Stimulated activated naive CD4-positive, alpha-beta T cell treated with Interleukin-2 at 50 U/mL for 16 hours (primary cell): ENCODE results near the gene ADGRD1.

ENCODE experiments used
- DNase-seq: peaks from one replicate; lab custom pipeline; 2025; lab: John Stamatoyannopoulos, UW

The ADGRD1 gene

DNA sequence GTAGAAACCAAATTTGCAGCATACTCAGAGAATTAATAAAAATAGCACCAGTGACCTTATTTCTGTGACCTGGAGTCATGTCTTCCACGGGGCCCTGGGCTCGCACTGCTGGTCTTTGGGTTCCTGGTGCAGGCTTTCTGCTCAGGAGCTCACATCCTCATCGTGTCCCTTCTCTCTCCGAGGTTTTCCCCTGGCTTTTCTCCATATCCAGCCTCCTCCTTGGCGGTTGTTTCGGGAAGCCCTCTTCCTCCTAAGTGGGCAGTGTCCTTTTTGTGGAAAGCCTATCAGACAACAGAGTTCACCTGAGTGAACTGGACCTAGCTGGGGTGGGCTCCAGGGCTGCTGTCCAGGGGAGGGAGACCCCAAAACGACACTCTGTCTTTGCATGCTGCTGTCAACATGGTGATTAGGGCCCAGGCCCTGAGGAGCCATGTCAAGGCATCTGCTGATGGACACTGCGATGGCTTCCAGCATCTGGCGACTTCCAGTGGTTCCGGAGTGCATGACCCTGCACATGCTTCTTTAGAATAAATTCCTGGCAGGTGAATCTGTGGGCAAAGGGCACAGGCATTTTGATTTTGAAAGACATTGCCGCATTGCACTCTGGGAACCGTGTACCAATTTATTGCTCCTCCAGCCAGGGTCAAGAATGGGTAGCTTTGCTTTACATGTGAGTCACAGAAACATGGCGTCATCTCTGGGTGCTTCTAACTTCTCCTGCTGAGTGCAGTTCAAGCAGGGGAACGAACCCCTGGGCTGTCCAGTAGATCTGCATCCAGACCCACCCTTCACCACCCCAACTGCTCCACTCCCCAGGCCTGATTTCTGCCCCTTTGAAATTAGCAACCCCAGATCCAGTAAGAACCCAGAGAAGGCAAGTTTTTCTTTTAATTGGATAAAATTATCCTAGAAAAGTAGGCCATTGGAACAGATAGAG, 136.8 kb downstream of the ADGRD1 start:
- DNase-seq = no peak

DNA sequence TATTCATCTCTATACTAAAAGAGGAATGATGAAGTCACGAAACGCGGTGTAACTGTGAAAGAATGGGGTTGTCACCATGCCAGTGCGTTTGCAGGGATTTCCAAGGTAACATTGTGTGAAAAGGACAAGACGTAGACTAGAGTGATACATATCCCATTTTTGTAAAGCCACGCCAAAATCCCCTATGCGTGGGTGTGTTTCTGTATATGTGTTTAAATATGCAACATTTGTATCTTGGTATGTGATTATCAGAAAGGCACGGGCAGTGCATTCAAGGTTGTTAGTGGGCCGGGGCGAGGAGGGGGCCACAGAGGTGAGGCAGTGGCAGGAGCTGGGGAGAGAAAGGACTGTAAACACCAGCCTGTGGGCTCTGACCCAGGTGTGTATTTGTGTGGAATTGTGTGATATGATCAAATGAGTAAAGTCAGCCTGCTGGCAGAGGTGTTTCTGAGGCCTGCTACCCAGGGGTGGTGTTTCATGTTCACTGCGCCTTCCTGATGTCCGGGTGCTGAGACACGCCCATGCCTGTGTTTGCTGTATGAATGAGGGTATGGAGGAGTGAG, 137.8 kb downstream of the ADGRD1 start:
- peak; percentile 35 for DNase-seq

DNA sequence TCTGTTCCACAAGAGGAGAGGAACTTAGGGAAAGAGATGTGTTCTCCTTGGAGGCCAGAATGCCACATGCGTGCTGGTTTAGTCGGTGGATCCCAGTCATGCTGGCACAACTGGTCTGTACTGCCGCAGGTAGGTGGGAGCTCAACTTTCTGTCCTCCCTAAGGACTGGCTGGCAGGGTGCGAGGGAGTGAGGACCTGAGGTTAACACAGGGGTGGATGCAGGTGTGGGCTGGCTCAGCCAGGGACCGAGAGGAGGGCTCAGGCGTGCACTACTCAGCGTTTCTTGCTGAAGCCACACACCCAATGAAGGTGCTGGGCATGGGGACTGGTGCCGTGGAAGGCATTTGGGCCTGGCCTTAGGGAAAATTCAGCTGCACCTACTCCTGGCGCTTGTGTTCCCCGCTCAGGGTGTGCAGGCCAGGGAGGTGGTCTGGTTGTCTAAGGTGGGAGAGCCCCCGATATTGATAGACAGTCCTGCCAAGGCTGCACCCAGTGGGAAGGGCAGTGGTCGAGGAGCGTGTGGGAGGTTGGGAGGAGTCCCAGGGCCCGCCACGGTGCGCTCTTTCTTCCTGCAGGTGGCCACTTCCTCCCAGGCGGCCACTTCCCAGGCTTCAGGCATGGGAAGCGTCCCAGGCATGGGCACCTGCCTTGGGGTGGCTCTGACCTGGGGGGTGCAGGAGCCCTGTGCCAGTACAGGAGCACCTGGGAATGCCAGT, 138.4 kb downstream of the ADGRD1 start:
- no peak for DNase-seq

DNA sequence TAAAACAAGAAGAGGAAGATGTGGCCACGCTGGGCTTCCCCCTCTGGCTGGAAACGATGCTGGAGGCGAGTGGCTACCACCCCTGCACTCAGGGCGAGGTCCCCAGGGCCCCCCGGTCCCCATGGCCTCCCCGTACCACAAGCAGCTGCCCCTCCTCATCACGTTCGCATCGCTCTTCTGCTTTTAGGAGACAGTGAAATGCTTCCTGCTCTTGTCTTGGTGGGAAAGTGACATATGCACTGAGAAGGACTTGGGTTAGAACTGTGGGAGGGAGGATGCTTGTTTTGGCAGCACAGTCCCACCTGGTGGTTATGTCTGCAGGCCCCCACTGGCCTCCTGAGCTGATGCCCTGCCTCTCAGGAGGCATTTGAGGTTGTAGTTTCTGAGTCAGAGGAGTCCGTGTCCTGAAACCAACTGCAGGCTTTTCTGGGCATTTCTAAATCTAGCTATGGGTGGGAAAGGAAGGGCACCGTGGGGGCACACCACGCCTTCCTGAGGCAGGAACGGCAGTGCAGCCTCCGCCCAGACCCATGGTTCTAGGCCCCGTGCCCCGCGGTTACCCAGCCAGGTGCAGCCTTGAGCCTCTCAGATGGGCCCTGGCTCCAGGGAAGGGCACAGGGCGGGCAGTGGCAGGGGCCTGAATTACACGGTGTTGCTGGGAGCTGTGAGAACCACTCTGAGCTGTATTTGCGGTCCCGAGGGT, 139.3 kb downstream of the ADGRD1 start:
- peak; percentile 3 for DNase-seq

DNA sequence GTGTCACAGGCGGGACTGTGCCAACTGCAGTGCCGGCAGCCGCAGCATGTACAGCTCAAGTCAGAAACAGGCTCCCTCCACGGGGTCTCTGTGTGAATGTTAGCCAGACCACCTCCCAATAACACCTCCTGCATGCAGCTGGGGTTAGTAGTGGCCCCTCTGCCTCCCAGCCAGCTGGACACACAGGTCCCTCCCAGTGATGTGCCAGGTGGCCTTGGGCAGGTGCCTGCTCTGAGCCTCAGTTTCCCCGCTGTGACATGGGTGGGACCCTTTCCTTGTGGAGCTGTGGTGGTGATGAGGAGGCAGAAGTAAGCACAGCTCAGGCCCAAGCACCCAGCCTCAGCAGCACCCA, 139.9 kb downstream of the ADGRD1 start:
- DNase-seq = no peak

DNA sequence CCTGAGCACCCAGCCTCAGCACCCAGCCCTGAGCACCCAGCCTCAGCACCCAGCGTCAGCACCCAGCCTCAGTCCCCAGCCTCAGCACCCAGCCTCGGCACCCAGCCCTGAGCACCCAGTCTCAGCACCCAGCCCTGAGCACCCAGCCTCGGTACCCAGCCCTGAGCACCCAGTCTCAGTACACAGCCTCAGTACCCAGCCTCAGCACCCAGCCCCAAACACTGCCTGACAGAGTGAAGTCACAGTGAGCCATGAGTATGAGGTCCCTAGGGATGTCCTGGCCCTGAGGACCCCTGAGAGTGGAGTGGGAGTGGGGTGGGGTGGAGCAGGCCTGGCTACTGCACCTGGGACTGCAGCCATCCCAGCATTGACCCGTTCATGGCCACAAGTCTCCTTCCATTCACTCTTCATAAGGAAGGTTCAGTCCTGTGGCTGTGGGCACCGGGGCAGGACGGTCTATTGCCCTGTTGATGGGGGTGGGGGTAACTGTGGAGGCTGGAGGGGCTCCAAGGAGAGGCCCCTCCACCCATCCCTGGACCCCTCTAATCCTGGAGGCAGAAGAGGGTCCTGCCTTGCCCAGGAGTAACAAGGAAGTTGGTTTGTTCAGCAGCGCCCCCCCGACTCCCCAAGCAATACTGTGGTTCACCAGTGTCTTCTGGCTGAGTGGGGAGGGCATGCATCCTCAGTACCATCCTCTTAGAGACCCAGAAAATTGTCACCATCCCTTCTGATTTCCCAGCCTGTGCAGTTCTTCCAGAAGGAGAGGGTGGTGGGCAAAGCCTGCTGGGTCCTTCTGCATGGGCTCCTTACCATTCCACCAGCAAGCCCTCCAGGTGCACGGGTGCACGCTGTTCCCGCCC, 140.5 kb downstream of the ADGRD1 start:
- DNase-seq = no peak

DNA sequence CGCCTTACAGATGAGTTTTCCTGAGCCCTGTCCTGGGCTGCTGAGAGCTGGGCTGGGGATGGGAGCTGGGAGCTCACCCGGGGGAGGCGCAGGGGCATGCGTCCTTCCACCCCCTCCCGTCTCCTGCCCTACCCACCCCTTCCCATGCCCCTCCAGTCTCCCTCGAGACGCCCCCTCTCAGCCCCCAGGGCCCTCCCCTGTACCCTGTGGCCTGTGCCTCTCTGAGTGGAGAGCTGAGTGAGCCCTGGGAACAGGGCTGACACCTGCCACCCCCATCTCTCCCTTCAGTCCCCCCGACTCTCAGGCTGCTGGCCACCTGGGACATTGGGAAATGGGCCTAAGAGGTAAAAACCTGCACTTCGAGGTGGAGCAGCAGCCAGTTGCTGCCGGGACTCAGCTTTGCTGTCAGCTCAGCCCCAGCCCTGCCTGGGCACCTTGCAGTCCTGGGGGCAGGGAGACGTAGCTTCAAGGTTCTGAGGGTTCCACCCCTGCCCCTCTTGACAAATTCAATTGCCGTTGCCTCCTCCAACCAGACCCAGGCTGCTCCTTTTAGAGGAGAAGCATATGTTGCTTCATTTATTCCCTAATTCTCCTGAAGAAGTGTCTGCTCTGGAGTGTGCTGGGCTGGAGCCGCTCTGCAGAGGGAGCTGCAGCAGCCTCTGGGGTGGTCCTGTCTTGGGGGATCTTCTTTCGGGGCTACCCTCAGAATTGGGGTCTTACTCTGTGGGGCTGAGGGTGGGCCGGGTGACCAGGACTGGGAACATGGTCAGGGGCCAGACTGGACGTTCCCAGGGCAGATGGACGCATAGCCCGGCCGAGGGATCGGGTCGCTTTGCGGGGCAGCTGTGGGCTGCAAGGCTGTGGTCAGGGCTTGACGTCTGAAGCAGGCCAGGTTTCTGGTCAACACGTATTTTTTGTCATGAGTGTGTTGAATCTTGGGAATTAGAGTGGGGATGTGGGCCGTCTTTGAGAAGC, 141.4 kb downstream of the ADGRD1 start:
- no peak for DNase-seq

DNA sequence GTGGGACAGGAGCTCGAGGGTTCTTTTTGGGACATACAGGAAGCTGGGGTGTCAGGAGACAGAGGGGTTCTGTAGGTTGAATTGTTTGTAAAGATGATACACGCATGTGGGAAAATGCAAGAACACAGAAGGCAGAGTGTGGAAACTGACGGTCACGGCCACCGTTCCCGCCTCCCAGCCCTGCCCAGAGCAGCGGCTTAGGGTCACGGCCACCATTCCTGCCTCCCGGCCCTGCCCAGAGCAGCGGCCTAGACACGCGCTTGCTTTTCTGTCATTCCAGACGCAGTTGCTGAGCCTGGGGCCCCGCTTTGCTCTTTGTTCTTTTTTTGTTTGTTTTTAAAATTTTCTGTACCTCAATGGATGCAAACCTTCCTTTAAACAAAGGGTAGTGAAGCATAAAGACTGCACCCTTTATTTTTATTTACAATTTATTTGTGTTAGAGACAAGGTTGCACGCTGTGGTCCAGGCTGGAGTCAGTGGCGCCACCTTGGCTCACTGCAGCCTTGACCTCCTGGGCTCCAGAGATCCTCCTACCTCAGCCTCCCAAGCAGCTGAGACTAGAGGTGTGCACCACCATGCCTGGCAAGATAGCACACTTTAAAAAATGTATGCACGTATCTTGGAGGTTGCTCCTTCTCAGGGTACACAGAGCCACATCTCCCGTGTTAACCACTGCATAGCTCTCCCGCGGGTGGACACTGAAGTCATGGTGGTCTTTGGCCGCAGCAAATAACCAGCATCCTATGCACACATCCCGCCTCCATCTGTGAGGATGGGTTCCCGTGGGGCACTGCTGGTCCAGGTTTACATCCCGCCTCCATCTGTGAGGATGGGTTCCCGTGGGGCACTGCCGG, 142.3 kb downstream of the ADGRD1 start:
- DNase-seq = no peak

DNA sequence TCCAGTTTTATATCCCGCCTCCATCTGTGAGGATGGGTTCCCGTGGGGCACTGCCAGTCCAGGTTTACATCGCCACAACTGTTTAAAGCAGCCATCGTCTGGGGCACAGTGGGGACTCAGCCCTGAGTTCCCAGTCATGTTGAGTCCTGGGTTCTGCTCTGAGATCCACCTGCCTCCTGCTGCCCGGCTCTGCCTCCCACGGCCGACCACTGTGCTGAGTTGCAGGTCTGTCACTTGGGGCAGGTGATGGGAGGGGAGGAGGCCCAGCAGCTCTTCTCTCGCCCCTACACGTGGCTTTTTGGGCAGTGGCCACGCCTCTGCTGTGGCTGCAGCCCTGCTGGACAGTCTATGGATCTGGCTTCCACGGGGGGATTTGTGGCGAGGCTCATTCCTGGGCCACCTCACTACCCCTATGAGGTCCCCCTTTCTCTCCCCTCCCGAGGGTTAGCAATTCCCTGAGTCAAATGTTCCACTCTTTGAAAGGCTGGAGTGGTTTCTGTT, 143.0 kb downstream of the ADGRD1 start:
- no peak for DNase-seq

DNA sequence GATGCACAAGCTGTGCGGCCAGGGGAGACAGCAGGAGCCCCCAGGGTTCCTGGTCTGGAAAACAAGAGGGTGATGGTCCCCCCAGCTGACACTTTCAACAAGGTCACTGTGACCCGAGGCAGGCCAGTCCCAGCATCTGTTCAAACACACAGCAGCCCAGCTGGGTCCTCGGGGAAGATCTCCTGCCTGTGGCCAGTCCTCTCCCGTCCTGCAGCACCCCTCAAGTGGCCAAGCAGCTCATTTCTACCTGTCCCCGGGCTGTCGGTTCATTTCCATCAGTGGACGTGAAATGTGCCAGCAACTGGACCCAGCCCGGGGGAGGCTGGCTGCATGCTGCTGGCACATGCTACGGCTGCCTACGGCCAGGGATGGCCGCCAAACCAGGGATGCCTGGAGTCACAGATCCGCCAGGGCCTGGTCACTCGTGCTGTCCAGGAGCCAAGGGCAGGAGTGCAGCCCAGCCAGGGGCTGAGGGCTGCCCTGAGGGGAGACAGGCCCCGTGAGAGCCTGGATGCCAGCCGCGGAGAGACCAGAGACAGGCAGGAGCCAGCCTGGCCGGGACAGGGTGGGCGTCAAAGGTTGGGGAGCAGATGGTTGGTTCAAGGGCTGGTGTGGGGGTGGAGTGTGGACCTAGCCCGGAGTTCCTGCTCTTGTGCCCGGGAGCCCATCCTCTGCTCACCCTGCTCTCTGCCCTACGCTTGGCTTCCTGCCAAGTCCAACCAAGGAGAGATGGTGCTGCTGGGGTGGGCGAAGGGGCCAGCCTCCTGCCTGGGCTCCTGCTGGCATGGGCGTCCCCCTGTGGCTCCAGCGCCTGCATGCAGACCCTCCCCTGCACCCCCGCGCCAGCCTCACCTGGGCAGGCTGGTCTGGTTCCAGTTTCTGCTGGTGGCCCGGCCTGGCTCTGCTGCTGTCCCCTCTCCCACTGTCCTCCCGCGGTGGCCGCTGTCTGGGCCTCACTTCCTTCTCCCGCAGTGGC, 143.8 kb downstream of the ADGRD1 start:
- no peak for DNase-seq

DNA sequence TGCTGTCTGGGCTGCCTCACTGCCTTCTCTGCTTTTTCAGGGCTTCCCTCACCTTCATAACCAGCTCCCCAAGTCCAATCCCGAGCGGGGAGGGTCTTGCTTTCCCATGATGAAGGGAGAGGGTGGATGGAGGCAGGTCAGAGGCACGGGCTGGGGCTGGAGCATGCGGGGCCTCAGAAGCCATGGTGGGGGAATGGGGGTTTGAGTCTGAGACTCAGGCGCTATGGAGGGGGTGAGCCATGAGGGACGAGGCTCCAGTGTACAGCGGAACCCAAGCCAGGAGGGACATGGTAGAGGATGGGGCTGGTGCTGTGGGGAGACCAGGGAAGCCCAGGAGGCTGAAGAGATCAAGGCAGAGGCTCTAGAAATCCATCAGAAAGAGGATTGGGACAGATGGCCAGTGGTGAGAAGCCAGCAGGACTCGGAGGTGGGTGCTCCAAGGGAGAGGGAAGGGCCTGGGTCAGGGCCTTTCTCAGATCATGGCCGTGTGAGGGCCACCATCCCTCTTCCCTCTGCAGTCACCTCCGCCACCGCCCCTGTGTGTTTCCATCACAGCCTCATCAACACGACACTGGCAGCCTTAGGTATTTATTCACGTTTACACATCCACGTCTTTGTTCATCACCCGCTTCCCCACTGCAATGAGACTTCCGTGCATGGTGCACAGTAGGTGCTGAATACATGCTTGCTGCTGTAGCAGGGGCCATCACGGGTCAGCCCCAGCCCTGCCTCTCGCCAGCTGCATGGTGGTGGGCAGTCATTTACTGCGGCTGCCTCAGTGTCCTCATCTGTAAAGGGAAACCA, 144.7 kb downstream of the ADGRD1 start:
- no peak for DNase-seq

DNA sequence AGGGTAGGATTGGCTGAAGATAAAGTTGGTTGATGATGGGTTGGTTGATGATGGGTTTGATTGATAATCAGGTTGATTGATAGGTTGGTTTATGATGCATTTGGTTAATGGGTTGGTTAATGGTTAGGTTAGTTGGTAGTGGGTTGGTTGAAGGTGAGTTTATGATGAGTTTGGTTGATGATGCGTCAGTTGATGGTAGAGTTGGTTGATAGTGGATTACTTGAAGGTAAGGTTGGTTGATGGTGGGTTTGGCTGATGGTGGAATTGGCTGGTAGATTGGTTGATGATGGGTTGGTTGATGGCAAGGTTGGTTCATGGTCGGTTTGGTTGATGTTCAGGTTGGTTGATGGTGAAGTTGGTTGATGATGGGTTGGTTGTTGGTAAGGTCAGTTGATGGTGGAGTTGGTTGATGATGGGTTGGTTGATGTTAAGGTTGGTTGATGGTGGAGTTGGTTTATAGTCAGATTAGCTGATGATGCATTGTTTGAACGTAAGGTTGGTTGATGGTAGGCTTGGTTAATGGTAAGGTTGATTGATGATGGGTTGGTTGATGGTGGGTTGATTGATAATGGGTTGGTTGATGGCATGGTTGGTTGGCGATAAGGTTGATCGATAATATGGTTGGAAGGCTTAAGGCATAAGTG, 146.4 kb downstream of the ADGRD1 start:
- no peak for DNase-seq

DNA sequence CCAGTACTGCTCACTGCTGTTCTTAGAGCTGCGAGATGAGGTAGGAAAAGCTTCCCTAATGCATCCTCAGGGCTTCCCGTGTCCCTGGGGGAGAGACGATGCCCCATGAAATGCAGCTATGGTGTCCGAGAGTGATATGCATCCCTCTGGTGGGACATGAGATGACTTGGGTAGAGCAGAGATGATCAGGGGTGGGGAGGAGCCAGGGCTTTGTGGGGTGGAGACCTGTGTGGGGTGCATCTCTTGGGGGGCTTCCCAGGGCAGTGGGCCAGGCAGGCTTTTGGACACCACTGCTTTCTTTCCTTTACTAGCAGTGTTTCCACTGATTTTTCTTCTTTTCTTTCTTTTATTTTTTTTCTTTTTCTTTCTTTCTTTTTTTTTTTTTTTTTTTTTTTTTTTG, 147.3 kb downstream of the ADGRD1 start:
- no peak for DNase-seq

DNA sequence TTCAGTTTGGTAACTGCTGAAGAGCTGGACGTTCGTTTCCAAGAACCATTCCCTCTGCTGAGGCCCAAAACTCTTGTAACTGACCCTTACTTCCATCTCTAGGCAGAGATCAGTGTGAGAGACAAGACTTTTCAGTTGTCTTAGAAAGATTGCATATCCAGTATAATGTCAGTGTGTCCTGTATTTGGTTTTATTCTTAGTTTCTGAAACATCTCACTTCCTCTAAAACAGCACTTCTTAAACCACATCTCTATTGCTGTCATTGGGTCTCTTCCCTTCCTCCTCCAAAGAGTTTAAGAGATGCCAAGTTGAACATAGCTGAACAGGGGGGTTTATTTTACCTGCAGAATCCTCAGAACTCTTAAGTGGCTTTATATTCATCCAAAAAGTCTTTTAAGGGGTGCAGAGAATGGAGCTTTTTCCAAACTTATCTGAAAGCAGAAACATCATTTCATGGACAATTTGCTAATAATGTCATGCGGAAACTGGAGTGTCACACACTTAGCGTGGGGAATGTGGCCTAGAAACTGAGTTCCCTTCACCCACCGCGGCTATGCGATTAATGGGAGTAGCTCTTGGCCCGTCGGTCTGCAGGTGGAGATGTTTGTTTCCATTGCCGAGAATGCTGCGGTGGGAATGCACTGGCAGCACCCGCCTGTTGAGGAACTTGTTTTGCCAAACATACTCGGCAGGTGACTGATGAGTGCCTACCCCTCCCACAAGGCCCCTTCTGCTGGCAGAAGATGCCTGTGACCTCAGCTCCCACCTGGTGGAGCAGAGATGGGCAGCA, 148.2 kb downstream of the ADGRD1 start:
- no peak for DNase-seq

DNA sequence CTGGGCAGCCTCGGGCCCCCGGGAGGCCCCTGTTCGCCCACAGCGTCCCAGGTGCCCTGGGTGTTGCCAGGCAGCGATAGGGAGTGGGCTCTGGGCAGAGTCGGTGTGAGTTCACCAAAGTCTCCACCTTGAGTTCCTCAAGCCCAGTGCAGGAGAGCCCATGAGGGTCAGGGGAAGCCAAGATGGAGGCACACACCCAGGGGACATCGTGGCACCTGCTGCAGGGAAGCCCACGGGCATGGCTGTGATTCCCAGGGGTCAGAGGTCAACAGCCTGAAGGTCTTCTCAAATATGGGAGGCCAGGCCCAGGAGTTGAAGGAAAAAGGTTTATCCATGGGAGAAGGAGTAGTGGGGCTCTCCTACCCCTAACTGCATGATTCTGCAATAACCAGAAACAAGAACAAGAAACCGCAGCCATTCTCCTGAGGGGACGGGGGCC, 148.8 kb downstream of the ADGRD1 start:
- no peak for DNase-seq
